Smooth muscle cell (in vitro differentiated cells): ENCODE measurements around the gene ABCC8. TPM values are rescaled to one million over a fixed set of nuclear protein-coding genes. Genes with fewer than 3 reads are reported as not detected.

Source experiments
- DNase-seq: peaks from one replicate; lab custom pipeline; 2025; ENCODE audit not compliant: unreplicated experiment; lab: John Stamatoyannopoulos, UW
- H2AFZ ChIP-seq: fragments of 200-600 bp; sonication (generic); 2 replicates; pipeline ENCODE4 v1.6.0; 2016; ENCODE audit warnings: antibody characterized with exemption, low read depth, mild to moderate bottlenecking
- H3F3A ChIP-seq: fragments of 200-600 bp; sonication (generic); 2 replicates; pipeline ENCODE4 v1.6.0; 2017; ENCODE audit warnings: antibody characterized with exemption, low read depth
- H3K27ac ChIP-seq: fragments of 200-600 bp; sonication (generic); 2 replicates; pipeline ENCODE4 v1.5.1; 2016; ENCODE audit warnings: low read depth, mild to moderate bottlenecking
- H3K27me3 ChIP-seq: fragments of 200-600 bp; sonication (generic); 2 replicates; pipeline ENCODE4 v1.6.1; 2016; ENCODE audit warnings: low read depth, mild to moderate bottlenecking
- H3K36me3 ChIP-seq: fragments of 200-600 bp; sonication (generic); 2 replicates; pipeline ENCODE4 v1.5.1; 2016; ENCODE audit warnings: low read depth
- H3K4me1 ChIP-seq: fragments of 200-600 bp; sonication (generic); 2 replicates; pipeline ENCODE4 v1.5.1; 2016; ENCODE audit warnings: low read depth
- H3K4me2 ChIP-seq: fragments of 200-600 bp; sonication (generic); 2 replicates; pipeline ENCODE4 v1.6.0; 2016; ENCODE audit warnings: mild to moderate bottlenecking
- H3K4me3 ChIP-seq: fragments of 200-600 bp; sonication (generic); 2 replicates; pipeline ENCODE4 v1.5.1; 2016; ENCODE audit warnings: mild to moderate bottlenecking
- H3K79me2 ChIP-seq: fragments of 200-600 bp; sonication (generic); 2 replicates; pipeline ENCODE4 v1.6.0; 2016; ENCODE audit warnings: low read depth, mild to moderate bottlenecking
- H3K9ac ChIP-seq: fragments of 200-600 bp; sonication (generic); 2 replicates; pipeline ENCODE4 v1.6.0; 2016; ENCODE audit warnings: low read depth
- H3K9me3 ChIP-seq: fragments of 200-600 bp; sonication (generic); replicated peaks from 2 replicates; pipeline ENCODE4 v1.5.1; 2016; ENCODE audit warnings: low read depth
- H4K20me1 ChIP-seq: fragments of 200-600 bp; sonication (generic); 2 replicates; pipeline ENCODE4 v1.6.0; 2016; ENCODE audit warnings: low read depth
- WGBS: methylation state at CpG from one replicate; pipeline ENCODE4 v1.1.7; 2016; ENCODE audit warnings: low lambda C conversion rate; 5-methylcytosine and 5-hydroxymethylcytosine counted together
- polyA plus RNA-seq: library from polyadenylated mRNA; unstranded; fragments of >200 nt; fragmentation: Nextera tagmentation; extraction: Ambion mirVana; gene quantifications from 2 replicates; pipeline ENCODE4 v1.2.1, GENCODE V29; 2016
- total RNA-seq: library from RNA; depleted of rRNA; stranded (reverse); fragments of >200 nt; gene quantifications from 2 replicates; pipeline ENCODE4 v1.2.3, GENCODE V29; 2014
- TF ChIP-seq, protein P1 (sequence below): fragments of 200-600 bp; sonication (generic); IDR thresholded peaks from 2 replicates; pipeline ENCODE4 v1.5.1; 2017; ENCODE audit warnings: borderline replicate concordance, mild to moderate bottlenecking, antibody characterized with exemption; ENCODE audit not compliant: insufficient read depth, poor library complexity, severe bottlenecking

The ABCC8 gene
- total and polyA plus RNA-seq, 2 experiments from 2014 or later: not detected

DNA sequence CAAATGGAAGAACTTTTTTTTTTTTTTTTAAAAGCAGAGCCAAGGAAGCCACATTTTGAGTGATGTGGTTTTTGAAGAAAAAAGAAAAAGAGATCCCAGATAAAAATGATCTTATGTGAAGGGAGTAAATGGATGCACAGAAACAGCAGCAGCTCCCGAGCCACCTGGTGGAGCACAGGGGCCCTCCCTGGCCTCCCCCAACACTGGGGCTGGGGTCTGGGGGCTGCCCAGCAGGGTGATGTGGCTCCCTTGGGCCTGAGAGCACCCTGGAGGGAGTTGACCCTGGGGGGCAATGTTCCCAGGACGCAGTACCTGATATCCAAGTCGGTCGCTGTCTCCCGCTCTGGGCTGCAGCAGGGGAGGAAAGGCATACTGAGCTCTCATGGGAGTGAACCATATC lies 61.7 kb downstream of the ABCC8 start:
- Histone ChIP-seq H3K4me1 (peaks cover 6% of the 10 kb centered on the region), H3K4me2 (no peak overlapping the region), H3F3A (no peaks in the 10 kb centered on the region), H3K4me3 (no peak overlapping the region), H3K9ac (no peak overlapping the region), H3K27me3 (peaks cover 77% of the 10 kb centered on the region), H4K20me1 (no peaks in the 10 kb centered on the region), H2AFZ (no peak overlapping the region), H3K9me3 (no peaks in the 10 kb centered on the region), H3K36me3 (no peaks in the 10 kb centered on the region), H3K79me2 (no peaks in the 10 kb centered on the region), H3K27ac (no peak overlapping the region)
- TF ChIP-seq, protein P1, sequence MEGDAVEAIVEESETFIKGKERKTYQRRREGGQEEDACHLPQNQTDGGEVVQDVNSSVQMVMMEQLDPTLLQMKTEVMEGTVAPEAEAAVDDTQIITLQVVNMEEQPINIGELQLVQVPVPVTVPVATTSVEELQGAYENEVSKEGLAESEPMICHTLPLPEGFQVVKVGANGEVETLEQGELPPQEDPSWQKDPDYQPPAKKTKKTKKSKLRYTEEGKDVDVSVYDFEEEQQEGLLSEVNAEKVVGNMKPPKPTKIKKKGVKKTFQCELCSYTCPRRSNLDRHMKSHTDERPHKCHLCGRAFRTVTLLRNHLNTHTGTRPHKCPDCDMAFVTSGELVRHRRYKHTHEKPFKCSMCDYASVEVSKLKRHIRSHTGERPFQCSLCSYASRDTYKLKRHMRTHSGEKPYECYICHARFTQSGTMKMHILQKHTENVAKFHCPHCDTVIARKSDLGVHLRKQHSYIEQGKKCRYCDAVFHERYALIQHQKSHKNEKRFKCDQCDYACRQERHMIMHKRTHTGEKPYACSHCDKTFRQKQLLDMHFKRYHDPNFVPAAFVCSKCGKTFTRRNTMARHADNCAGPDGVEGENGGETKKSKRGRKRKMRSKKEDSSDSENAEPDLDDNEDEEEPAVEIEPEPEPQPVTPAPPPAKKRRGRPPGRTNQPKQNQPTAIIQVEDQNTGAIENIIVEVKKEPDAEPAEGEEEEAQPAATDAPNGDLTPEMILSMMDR: no peak
- DNase-seq: no peak
- 93% methylated on average over 5 of the region's 5 CpGs for WGBS

DNA sequence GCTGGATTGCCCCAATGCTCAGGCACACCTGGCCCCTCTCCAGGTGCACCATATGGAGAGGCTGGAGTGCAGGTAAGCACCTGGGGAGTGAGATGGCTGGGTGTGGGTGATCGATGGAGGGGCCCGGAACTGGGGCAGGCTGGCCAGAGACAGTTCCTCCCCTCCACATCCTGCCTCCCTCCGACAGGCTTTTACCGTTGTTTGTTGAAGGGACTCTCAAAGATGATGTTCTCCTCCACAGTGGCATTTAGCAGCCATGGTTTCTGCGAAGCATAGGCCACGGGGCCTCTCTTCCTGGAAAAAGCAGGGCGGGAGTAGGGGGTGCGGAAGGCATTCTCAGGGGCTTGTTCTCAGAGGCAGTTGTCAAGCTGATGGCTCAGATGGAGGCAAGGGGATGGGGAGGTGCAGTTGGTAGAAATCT lies 62.3 kb downstream of the ABCC8 start:
- 89% methylated on average over 8 of the region's 8 CpGs for WGBS

DNA sequence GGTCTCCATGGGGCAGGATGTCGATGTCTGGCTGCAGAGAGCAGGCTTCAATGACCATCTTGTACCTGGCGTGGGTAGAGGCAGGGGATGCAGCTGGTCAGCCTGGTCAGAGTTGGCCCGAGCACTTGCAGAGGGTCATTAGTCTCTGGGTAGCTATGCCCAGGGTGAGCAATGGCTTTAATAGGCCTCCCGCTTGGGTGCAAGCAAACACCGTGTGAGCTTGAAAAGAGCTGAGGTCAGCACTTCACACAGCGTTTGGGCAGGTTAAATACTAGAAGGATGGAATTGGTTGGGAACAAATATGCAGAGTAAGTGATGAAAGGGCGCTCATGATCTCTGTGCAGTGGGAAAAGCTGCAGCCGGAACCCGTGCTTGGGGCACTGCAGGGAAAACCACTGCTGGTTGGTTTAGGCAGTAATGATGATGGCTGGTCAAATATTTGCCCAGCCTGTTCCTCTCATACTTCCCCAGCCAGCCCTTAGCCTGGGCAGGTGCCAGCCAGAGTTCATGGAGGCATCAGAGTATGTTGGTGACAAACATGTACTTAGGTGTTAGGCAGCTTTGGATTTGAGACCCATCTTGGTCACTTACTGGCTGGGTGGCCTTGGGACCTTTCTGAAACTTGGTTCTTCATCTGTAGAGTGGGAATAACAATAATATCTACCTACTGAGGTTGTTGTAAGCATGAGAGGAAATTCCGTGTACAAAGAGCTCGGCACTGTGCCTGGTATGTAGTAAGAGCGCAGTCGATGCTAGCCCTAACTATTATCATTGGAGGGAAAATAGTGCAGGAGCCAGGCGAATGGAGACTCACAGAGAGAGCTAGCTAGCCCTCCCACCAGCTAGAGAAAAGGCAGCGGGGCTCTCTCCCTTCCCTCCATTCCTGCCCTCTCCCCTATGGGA lies 63.0 kb downstream of the ABCC8 start:
- Histone ChIP-seq H3K4me1 (peaks cover 6% of the 10 kb centered on the region), H3K27me3 (peaks cover 64% of the 10 kb centered on the region), H4K20me1 (no peaks in the 10 kb centered on the region), H3K9ac (no peak overlapping the region), H3K4me2 (no peak overlapping the region), H2AFZ (no peak overlapping the region), H3K27ac (no peak overlapping the region), H3F3A (no peaks in the 10 kb centered on the region), H3K4me3 (no peak overlapping the region), H3K9me3 (no peaks in the 10 kb centered on the region), H3K36me3 (no peaks in the 10 kb centered on the region), H3K79me2 (no peaks in the 10 kb centered on the region)
- 89% methylated on average over 15 of the region's 15 CpGs for WGBS
- TF ChIP-seq, protein P1: no peak
- DNase-seq: no peak

More for the DNA sequence above, 62.3 kb downstream of the ABCC8 start:
- no peaks in the 10 kb centered on the region for H3F3A ChIP-seq
- H3K4me2 ChIP-seq: no peak overlapping the region
- no peaks in the 10 kb centered on the region for H4K20me1 ChIP-seq
- H3K9ac ChIP-seq: no peak overlapping the region
- no peak overlapping the region for H3K4me3 ChIP-seq
- peaks cover 6% of the 10 kb centered on the region for H3K4me1 ChIP-seq
- H3K79me2 ChIP-seq: no peaks in the 10 kb centered on the region
- peaks cover 70% of the 10 kb centered on the region for H3K27me3 ChIP-seq
- TF ChIP-seq, protein P1: no peak
- no peak overlapping the region for H3K27ac ChIP-seq
- H2AFZ ChIP-seq: no peak overlapping the region
- DNase-seq: no peak
- H3K36me3 ChIP-seq: no peaks in the 10 kb centered on the region
- no peaks in the 10 kb centered on the region for H3K9me3 ChIP-seq
